WTC11 (cell line): Measurements from ENCODE around the gene ZIC5. TPM values are rescaled to one million over a fixed set of nuclear protein-coding genes. Genes with fewer than 3 reads are reported as not detected.

Experiments
- ATAC-seq: fragments of 200-7000 bp; cut with Tn5 transposase; 2 replicates; pipeline ENCODE4 v1.10.0; 2021; ENCODE audit warnings: mild to moderate bottlenecking, moderate library complexity
- CTCF ChIA-PET: fragments of 300-600 bp; sonication (Branson Sonifier 250); formaldehyde crosslinking; loops from one replicate; lab custom pipeline; 2021; ENCODE audit warnings: antibody characterized with exemption; lab: Charles Lee
- POLR2A ChIA-PET: fragments of 350-600 bp; sonication (Branson Sonifier 250); formaldehyde crosslinking; loops from one replicate; lab custom pipeline; 2021; ENCODE audit warnings: antibody characterized with exemption; lab: Charles Lee
- DNase-seq: peaks from one replicate; pipeline ENCODE4 v3.0.0; 2021; ENCODE audit warnings: low spot score
- H3K27ac Mint-ChIP-seq: 2 replicates; pipeline ENCODE4 v1.8.0; 2021; ENCODE audit warnings: mixed read lengths
- H3K27me3 Mint-ChIP-seq: 2 replicates; pipeline ENCODE4 v1.8.0; 2021; ENCODE audit warnings: low read depth, mild to moderate bottlenecking, moderate library complexity, mixed read lengths
- H3K36me3 Mint-ChIP-seq: 2 replicates; pipeline ENCODE4 v1.8.0; 2021; ENCODE audit warnings: mixed read lengths
- H3K4me1 Mint-ChIP-seq: 2 replicates; pipeline ENCODE4 v1.8.0; 2022; ENCODE audit warnings: mixed read lengths
- H3K4me3 Mint-ChIP-seq: 2 replicates; pipeline ENCODE4 v1.8.0; 2021; ENCODE audit warnings: mild to moderate bottlenecking, moderate library complexity, mixed read lengths
- H3K9me3 Mint-ChIP-seq: 2 replicates; pipeline ENCODE4 v1.8.0; 2021; ENCODE audit warnings: mixed read lengths
- ATF1 ChIP-seq: sonication (generic); formaldehyde crosslinking; IDR thresholded peaks from 2 replicates; pipeline ENCODE4 v1.8.1; 2023; ENCODE audit warnings: mild to moderate bottlenecking, moderate library complexity, missing genetic modification reagents
- CREB1 ChIP-seq: sonication (generic); formaldehyde crosslinking; IDR thresholded peaks from 2 replicates; pipeline ENCODE4 v1.8.0; 2023; ENCODE audit warnings: mild to moderate bottlenecking, missing genetic modification reagents
- ELF4 ChIP-seq: sonication (generic); formaldehyde crosslinking; IDR thresholded peaks from 2 replicates; pipeline ENCODE4 v1.8.1; 2022; ENCODE audit warnings: low read depth, mild to moderate bottlenecking, moderate library complexity, missing genetic modification reagents
- ETV6 ChIP-seq: sonication (generic); formaldehyde crosslinking; IDR thresholded peaks from 2 replicates; pipeline ENCODE4 v1.8.1; 2022; ENCODE audit warnings: mild to moderate bottlenecking, missing genetic modification reagents
- FOXK1 ChIP-seq: sonication (generic); formaldehyde crosslinking; IDR thresholded peaks from 2 replicates; pipeline ENCODE4 v1.8.0; 2022; ENCODE audit warnings: mild to moderate bottlenecking, moderate library complexity, missing genetic modification reagents
- HMGA2 ChIP-seq: fragments of 250-450 bp; sonication (Bioruptor Pico); IDR thresholded peaks from 2 replicates; pipeline ENCODE4 v1.4.0; 2021; ENCODE audit warnings: mild to moderate bottlenecking, moderate library complexity
- JUN ChIP-seq: sonication (generic); formaldehyde crosslinking; IDR thresholded peaks from 2 replicates; pipeline ENCODE4 v1.8.0; 2023; ENCODE audit warnings: mild to moderate bottlenecking, missing genetic modification reagents
- NFE2L1 ChIP-seq: sonication (generic); formaldehyde crosslinking; IDR thresholded peaks from 2 replicates; pipeline ENCODE4 v1.8.1; 2023; ENCODE audit warnings: missing genetic modification reagents
- NFYB ChIP-seq: sonication (generic); formaldehyde crosslinking; conservative IDR thresholded peaks from 2 replicates; pipeline ENCODE4 v1.8.0; 2022; ENCODE audit warnings: low read depth, missing genetic modification reagents
- NR1H2 ChIP-seq: sonication (generic); formaldehyde crosslinking; IDR thresholded peaks from 2 replicates; pipeline ENCODE4 v1.9.0; 2021; ENCODE audit warnings: mild to moderate bottlenecking, moderate library complexity, missing genetic modification reagents
- NR2C2 ChIP-seq: sonication (generic); formaldehyde crosslinking; IDR thresholded peaks from 2 replicates; pipeline ENCODE4 v1.8.0; 2022; ENCODE audit warnings: mild to moderate bottlenecking, missing genetic modification reagents
- RORB ChIP-seq: fragments of 250-450 bp; sonication (Bioruptor Pico); IDR thresholded peaks from 2 replicates; pipeline ENCODE4 v1.9.0; 2021; ENCODE audit warnings: mild to moderate bottlenecking
- SMAD4 ChIP-seq: sonication (generic); formaldehyde crosslinking; IDR thresholded peaks from 2 replicates; pipeline ENCODE4 v1.8.0; 2022; ENCODE audit warnings: mild to moderate bottlenecking, missing genetic modification reagents
- TEAD4 ChIP-seq: sonication (generic); formaldehyde crosslinking; IDR thresholded peaks from 2 replicates; pipeline ENCODE4 v1.8.0; 2022; ENCODE audit warnings: mild to moderate bottlenecking, missing genetic modification reagents
- ZBTB21 ChIP-seq: sonication (generic); formaldehyde crosslinking; IDR thresholded peaks from 2 replicates; pipeline ENCODE4 v1.8.1; 2023; ENCODE audit warnings: mild to moderate bottlenecking, missing genetic modification reagents, borderline replicate concordance
- ZNF138 ChIP-seq: sonication (generic); formaldehyde crosslinking; conservative IDR thresholded peaks from 2 replicates; pipeline ENCODE4 v1.8.1; 2022; ENCODE audit warnings: mild to moderate bottlenecking, moderate library complexity, missing genetic modification reagents
- ZNF232 ChIP-seq: sonication (generic); formaldehyde crosslinking; IDR thresholded peaks from 2 replicates; pipeline ENCODE4 v1.8.0; 2022; ENCODE audit warnings: mild to moderate bottlenecking, missing genetic modification reagents
- ZNF317 ChIP-seq: sonication (generic); formaldehyde crosslinking; IDR thresholded peaks from 2 replicates; pipeline ENCODE4 v1.8.1; 2023; ENCODE audit warnings: low read depth, mild to moderate bottlenecking, moderate library complexity, missing genetic modification reagents, borderline replicate concordance
- ZNF423 ChIP-seq: fragments of 250-450 bp; sonication (Bioruptor Pico); IDR thresholded peaks from 2 replicates; pipeline ENCODE4 v2.1.2; 2022; ENCODE audit warnings: mild to moderate bottlenecking, moderate library complexity
- total RNA-seq: library from RNA; stranded (reverse); gene quantifications from 3 replicates; pipeline ENCODE4 v1.2.3, GENCODE V29; 2021
- TF ChIP-seq, protein P1 (sequence below): sonication (generic); formaldehyde crosslinking; conservative IDR thresholded peaks from 2 replicates; pipeline ENCODE4 v1.8.1; 2022; ENCODE audit warnings: mild to moderate bottlenecking, missing genetic modification reagents
- TF ChIP-seq, protein P2 (sequence below): sonication (generic); formaldehyde crosslinking; IDR thresholded peaks from 2 replicates; pipeline ENCODE4 v1.8.0; 2023; ENCODE audit warnings: mild to moderate bottlenecking, missing genetic modification reagents
- TF ChIP-seq, protein P3 (sequence below): sonication (generic); formaldehyde crosslinking; IDR thresholded peaks from 2 replicates; pipeline ENCODE4 v1.8.1; 2022; ENCODE audit warnings: missing genetic modification reagents, borderline replicate concordance
- TF ChIP-seq, protein P4 (sequence below): sonication (generic); formaldehyde crosslinking; IDR thresholded peaks from 2 replicates; pipeline ENCODE4 v1.8.1; 2023; ENCODE audit warnings: mild to moderate bottlenecking, missing genetic modification reagents, borderline replicate concordance
- TF ChIP-seq, protein P5 (sequence below): sonication (generic); formaldehyde crosslinking; IDR thresholded peaks from 2 replicates; pipeline ENCODE4 v1.8.1; 2022; ENCODE audit warnings: mild to moderate bottlenecking, moderate library complexity, missing genetic modification reagents

ZIC5 gene
- total RNA-seq, 1 experiment from 2014 or later: 46.4 TPM

DNA sequence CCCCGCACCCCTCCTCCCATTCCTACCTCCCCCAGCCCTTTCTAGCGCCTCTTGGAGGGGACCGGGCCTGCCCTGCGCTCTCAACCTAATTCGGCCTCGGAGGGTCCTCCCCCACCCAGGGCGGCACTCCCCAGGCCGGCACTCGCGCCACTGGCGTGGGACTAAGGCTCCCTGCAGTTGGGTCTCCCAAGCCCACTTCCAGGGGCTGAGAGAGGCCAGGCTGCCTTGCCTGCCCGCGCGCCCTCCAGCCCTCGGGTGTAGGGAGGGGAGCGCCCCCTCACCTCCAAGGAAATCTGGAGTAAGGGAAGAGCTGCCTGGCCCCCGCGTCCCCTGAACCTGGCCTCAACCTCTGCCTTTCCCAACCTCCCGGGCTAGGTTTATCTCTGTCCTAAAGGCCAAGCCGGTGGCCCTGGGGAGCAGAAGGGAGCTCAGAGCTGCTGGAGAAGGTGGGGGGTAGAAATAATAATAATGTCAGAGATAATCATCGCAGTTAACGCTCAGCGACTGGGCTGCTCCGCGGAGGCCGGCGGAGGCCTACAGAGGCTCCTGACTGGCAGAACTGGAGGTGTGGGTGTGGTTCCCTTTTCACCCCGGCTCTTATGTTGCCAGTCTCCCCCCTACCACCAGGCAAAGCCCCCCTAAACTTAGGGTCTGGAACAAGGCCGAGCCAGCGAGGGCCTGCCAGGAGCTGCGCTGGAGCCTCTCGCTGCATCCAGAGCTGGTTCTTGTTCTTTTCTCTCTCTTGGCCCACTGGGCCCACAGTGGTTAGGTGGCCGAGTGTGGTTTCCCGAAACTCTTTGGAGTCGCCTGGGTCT lies 19.7 kb upstream of the ZIC5 start:
- DNase-seq: peak; percentile 46
- Mint-ChIP-seq H3K27ac (no peak overlapping the region), H3K4me1 (peaks cover 90% of the 10 kb centered on the region), H3K9me3 (no peaks in the 10 kb centered on the region), H3K36me3 (peaks cover 6% of the 10 kb centered on the region), H3K27me3 (peaks cover 83% of the 10 kb centered on the region), H3K4me3 (peak overlapping the region; percentile 71)
- CTCF ChIA-PET: interaction anchor here (0.8 to 2.6 kb wide), 11 partner anchors 10 to 335 kb away, joined by 3 to 10 read pairs (median 3); no protein-coding TSS in a partner anchor
- POLR2A ChIA-PET: interaction anchor here (0.6 to 2.3 kb wide), 4 partner anchors 11 to 34 kb away, joined by 3 to 14 read pairs (median 4); partner anchors contain the start of gene ZIC2
- no peak for TF ChIP-seq SMAD4
- 0 out of 2 replicates have a peak, but pooled peaks have one; percentile 16 for TF ChIP-seq FOXK1 (CRISPR knock-in tag)
- no peak for TF ChIP-seq NFYB
- 0 out of 2 replicates have a peak, but pooled peaks have one; percentile 59 for TF ChIP-seq TEAD4 (CRISPR knock-in tag)
- 0 out of 2 replicates have a peak, but pooled peaks have one; percentile 21 for TF ChIP-seq ZNF317
- TF ChIP-seq, protein P1, sequence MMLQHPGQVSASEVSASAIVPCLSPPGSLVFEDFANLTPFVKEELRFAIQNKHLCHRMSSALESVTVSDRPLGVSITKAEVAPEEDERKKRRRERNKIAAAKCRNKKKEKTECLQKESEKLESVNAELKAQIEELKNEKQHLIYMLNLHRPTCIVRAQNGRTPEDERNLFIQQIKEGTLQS (CRISPR knock-in tag): no peak
- 0 out of 2 replicates have a peak, but pooled peaks have one; percentile 53 for TF ChIP-seq ETV6 (CRISPR knock-in tag)
- TF ChIP-seq JUN (CRISPR knock-in tag): 0 out of 2 replicates have a peak, but pooled peaks have one; percentile 71
- no peak for TF ChIP-seq ATF1 (CRISPR knock-in tag)
- no peak for TF ChIP-seq HMGA2
- 0 out of 2 replicates have a peak, but pooled peaks have one; percentile 49 for TF ChIP-seq ZNF232 (CRISPR knock-in tag)
- no peak for TF ChIP-seq NR1H2 (CRISPR knock-in tag)
- TF ChIP-seq RORB (CRISPR knock-in tag): no peak
- TF ChIP-seq, protein P2, sequence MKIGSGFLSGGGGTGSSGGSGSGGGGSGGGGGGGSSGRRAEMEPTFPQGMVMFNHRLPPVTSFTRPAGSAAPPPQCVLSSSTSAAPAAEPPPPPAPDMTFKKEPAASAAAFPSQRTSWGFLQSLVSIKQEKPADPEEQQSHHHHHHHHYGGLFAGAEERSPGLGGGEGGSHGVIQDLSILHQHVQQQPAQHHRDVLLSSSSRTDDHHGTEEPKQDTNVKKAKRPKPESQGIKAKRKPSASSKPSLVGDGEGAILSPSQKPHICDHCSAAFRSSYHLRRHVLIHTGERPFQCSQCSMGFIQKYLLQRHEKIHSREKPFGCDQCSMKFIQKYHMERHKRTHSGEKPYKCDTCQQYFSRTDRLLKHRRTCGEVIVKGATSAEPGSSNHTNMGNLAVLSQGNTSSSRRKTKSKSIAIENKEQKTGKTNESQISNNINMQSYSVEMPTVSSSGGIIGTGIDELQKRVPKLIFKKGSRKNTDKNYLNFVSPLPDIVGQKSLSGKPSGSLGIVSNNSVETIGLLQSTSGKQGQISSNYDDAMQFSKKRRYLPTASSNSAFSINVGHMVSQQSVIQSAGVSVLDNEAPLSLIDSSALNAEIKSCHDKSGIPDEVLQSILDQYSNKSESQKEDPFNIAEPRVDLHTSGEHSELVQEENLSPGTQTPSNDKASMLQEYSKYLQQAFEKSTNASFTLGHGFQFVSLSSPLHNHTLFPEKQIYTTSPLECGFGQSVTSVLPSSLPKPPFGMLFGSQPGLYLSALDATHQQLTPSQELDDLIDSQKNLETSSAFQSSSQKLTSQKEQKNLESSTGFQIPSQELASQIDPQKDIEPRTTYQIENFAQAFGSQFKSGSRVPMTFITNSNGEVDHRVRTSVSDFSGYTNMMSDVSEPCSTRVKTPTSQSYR: no peak
- ATAC-seq: peak; percentile 24

DNA sequence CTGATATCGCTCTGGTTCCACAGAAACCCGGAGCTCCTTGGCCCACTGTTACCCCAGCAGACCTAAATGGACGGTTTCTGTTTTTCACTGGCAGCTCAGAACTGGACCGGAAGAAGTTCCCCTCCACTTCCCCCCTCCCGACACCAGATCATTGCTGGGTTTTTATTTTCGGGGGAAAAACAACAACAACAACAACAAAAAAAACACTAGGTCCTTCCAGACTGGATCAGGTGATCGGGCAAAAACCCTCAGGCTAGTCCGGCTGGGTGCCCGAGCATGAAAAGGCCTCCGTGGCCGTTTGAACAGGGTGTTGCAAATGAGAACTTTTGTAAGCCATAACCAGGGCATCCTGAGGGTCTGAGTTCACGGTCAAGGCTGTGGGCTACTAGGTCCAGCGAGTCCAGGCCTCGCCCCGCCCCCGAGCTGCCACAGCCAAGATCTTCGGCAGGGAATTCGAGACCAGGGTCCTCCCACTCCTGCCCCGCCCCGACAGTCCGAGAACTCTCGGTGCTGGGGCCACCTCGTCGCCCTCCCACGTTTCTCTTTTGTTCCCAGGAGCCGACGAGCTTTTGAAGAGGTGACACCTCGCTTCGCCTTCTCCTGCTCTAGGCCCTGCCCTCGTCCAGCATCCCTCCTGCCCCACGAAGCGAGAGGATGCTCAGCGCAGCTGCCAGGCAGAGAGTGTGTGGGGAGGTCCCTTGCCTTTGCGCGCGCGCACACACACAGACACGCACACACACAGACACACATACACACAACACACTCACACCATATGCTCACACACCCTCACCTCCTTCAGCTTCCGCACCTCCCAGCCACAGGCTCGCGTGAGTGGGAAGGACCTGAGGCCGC lies 18.8 kb upstream of the ZIC5 start:
- peak; percentile 66 for DNase-seq
- peak; percentile 1 for ATAC-seq
- ChIA-PET CTCF (interaction anchor here (0.6 to 2.6 kb wide), 8 partner anchors 9 to 390 kb away, joined by 3 to 10 read pairs (median 4); no protein-coding TSS in a partner anchor), POLR2A (interaction anchor here (0.8 to 3.1 kb wide), 6 partner anchors 10 to 98 kb away, joined by 4 to 23 read pairs (median 6); partner anchors contain the start of genes PCCA, ZIC2 and ZIC5)
- peaks cover 74% of the 10 kb centered on the region for H3K27me3 Mint-ChIP-seq
- peaks cover 14% of the 10 kb centered on the region for H3K36me3 Mint-ChIP-seq
- no peaks in the 10 kb centered on the region for H3K9me3 Mint-ChIP-seq
- H3K27ac Mint-ChIP-seq: no peak overlapping the region; the same call in 1 of the 2 replicates
- peaks cover 85% of the 10 kb centered on the region for H3K4me1 Mint-ChIP-seq
- H3K4me3 Mint-ChIP-seq: peak overlapping the region; percentile 71
- no peak for TF ChIP-seq ZNF423 (CRISPR knock-in tag)
- TF ChIP-seq ZBTB21 (CRISPR knock-in tag): no peak
- no peak for TF ChIP-seq FOXK1 (CRISPR knock-in tag)
- TF ChIP-seq NR2C2 (CRISPR knock-in tag): no peak
- no peak for TF ChIP-seq CREB1 (CRISPR knock-in tag)
- TF ChIP-seq, protein P3, sequence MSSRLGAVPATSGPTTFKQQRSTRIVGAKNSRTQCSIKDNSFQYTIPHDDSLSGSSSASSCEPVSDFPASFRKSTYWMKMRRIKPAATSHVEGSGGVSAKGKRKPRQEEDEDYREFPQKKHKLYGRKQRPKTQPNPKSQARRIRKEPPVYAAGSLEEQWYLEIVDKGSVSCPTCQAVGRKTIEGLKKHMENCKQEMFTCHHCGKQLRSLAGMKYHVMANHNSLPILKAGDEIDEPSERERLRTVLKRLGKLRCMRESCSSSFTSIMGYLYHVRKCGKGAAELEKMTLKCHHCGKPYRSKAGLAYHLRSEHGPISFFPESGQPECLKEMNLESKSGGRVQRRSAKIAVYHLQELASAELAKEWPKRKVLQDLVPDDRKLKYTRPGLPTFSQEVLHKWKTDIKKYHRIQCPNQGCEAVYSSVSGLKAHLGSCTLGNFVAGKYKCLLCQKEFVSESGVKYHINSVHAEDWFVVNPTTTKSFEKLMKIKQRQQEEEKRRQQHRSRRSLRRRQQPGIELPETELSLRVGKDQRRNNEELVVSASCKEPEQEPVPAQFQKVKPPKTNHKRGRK (CRISPR knock-in tag): no peak
- TF ChIP-seq, protein P4, sequence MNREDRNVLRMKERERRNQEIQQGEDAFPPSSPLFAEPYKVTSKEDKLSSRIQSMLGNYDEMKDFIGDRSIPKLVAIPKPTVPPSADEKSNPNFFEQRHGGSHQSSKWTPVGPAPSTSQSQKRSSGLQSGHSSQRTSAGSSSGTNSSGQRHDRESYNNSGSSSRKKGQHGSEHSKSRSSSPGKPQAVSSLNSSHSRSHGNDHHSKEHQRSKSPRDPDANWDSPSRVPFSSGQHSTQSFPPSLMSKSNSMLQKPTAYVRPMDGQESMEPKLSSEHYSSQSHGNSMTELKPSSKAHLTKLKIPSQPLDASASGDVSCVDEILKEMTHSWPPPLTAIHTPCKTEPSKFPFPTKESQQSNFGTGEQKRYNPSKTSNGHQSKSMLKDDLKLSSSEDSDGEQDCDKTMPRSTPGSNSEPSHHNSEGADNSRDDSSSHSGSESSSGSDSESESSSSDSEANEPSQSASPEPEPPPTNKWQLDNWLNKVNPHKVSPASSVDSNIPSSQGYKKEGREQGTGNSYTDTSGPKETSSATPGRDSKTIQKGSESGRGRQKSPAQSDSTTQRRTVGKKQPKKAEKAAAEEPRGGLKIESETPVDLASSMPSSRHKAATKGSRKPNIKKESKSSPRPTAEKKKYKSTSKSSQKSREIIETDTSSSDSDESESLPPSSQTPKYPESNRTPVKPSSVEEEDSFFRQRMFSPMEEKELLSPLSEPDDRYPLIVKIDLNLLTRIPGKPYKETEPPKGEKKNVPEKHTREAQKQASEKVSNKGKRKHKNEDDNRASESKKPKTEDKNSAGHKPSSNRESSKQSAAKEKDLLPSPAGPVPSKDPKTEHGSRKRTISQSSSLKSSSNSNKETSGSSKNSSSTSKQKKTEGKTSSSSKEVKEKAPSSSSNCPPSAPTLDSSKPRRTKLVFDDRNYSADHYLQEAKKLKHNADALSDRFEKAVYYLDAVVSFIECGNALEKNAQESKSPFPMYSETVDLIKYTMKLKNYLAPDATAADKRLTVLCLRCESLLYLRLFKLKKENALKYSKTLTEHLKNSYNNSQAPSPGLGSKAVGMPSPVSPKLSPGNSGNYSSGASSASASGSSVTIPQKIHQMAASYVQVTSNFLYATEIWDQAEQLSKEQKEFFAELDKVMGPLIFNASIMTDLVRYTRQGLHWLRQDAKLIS (CRISPR knock-in tag): no peak
- TF ChIP-seq ZNF138: no peak
- TF ChIP-seq ZNF232 (CRISPR knock-in tag): peak; percentile 50; the same call in 1 of the 2 replicates
- TF ChIP-seq, protein P5, sequence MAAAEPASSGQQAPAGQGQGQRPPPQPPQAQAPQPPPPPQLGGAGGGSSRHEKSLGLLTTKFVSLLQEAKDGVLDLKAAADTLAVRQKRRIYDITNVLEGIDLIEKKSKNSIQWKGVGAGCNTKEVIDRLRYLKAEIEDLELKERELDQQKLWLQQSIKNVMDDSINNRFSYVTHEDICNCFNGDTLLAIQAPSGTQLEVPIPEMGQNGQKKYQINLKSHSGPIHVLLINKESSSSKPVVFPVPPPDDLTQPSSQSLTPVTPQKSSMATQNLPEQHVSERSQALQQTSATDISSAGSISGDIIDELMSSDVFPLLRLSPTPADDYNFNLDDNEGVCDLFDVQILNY (CRISPR knock-in tag): no peak
- TF ChIP-seq NFE2L1 (CRISPR knock-in tag): no peak
- no peak for TF ChIP-seq RORB (CRISPR knock-in tag)
- TF ChIP-seq ELF4 (CRISPR knock-in tag): no peak
